GM19468 (cell line): ENCODE measurements around the gene MPI.
"Not testable (repeated sequence)": the region's sequence is repeated elsewhere in the genome, so short reads cannot be mapped to it uniquely, and the experiment has no call there.

Experiments used
- ATAC-seq: cut with Tn5 transposase; IDR thresholded peaks from one replicate; pipeline ENCODE4 v1.9.1; 2021; ENCODE audit warnings: mild to moderate bottlenecking, moderate library complexity, moderate number of reproducible peaks; ENCODE audit not compliant: unreplicated experiment; ENCODE audit errors: extremely low read depth

Gene MPI

GRCh38 chr15:74913799-74914198, 24.0 kb downstream of the MPI start:
- not testable (repeated sequence) for ATAC-seq

DNA sequence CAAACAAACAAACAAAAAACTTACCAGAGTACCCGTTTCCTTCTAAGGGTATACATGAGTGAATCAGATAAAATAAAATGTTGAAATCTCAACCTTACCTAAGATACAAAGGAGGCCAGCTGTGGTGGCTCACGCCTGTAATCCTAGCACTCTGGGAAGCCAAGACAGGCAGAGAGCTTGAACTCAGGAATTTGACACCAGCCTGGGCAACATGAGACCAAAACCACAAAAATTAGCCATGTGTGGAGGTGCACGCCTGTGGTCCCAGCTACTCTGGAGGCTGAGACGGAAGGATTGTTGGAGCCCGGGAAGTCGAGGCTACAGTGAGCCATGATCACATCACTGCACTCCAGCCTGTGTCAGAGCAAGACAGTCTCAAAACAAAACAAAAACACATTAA, 27.8 kb downstream of the MPI start:
- ATAC-seq = no peak

GRCh38 chr15:74920456-74920855, 30.6 kb downstream of the MPI start:
- ATAC-seq = no peak

GRCh38 chr15:74924525-74924924, 34.7 kb downstream of the MPI start:
- ATAC-seq = no peak

DNA sequence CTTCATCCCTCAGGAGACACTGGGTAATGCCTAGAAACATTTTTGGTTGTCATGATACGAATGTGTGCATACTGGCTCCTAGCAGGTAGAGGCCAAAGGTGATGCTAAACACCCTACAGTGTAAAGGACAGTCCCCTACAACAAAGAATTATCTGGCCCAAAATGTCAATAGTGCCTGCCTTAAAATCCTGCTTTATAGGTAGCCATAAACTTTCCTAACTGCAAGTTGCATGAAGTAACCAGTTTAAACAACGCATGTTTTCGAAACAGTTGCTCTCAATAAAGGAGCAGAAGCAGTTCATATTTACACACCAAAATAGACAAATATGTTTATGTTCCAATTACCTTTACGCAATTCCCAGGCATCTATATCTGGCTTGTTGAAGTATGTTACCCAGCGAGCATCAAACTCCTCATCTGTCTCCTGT, 38.9 kb downstream of the MPI start:
- ATAC-seq = no peak

DNA sequence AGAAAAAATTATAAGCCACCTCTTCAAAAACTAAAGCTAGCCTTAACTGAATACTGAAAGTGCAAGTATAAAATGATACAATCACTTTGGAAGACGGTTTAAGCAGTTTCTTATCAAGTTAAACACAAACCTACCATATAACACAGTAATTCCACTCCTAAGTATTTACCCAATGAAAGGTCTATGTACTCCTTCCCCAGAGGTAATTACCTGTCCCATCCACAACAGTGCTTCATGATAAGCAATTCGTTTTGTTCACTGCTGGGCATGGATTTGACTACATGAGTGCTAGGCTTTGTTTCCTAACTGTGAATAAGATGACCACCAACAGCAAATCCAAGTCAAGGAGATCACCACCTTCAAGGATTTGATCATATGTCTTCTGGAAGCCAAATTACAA, 43.7 kb downstream of the MPI start:
- ATAC-seq = no peak

GRCh38 chr15:74935193-74935592, 45.4 kb downstream of the MPI start:
- ATAC-seq = not testable (repeated sequence)

- ATAC-seq = no peak
These were observed 47.4 kb downstream of the MPI start for GRCh38 chr15:74937272-74937589.

- peak; percentile 86 for ATAC-seq
These were observed 47.9 kb downstream of the MPI start, which contains the start of gene COX5A for GRCh38 chr15:74937590-74938371. COX5A (minus strand) TSS chr15:74938073; CDS start chr15:74938014, 59 bp downstream.

DNA sequence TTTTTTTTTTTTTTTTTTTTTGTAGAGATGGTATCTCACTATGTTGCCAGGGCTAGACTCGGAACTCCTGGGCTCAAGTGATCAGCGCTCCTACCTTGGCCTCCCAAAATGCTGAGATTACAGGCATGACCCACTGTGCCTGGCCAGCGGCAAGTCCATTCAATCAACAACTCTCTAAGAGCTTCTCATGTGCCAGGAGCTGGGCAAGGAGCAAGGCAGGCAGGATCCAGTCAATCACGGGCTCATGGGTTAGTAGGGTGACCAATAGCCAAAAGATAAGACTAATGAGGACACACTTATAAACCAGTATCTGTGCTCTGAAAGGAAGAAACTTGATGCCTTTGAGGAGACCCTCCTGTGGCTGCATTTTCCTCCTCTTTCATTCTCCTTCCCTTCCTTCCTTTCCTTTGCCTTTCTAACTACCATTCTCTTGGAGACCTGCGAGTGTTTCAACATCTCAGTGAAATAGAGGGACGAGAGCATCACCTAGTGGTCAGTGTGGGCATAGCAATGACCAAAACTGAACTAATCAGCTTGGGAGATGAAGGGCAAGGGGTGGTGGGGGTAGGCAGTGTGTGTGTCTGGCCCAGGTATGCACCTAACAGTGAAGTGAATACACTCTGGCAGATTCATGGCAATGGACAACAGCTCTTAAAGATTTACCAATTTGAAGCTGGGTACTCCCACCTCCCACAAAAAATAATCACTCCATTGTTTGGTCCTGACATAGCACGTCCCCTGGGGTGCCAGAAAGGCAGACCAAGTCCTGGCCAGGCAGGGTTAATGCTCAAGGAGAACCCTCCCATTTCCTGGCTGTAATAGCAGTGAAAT, 60.5 kb downstream of the MPI start:
- no peak for ATAC-seq

DNA sequence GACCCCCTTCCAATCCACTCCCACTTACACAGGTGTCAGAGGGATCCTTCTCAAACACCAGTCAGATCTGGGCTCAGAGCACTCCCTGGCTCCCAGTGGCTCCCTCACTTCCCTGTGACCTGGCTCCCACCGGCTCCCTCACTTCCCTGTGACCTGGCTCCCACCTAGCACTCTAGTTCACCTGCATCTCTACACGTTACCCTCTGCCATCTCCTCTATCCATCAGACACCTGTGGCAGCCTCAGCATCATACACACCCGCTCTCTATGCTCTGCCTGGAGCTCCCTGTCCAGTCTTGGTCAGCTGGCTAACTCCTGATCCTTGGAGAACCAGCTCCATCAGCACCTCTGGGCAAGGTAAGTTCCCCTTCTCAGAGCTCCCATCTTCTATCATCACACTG, 61.2 kb downstream of the MPI start:
- no peak for ATAC-seq
